ENCODE data around the gene ZNF358.
A peak's percentile ranks its signal among the peaks of the same experiment; 100 is the strongest.

Gene ZNF358

GRCh38 chr19:7504684-7505083 is 11.2 kb upstream of the ZNF358 start:
- no peak for TF ChIP-seq POLR2A (IDR thresholded peaks at IDR 0.05; ENCODE audit: low read depth, low read length)
- FAIRE-seq (no peak), DNase-seq (ENCODE audit: insufficient read length, low spot score) (no peak)

- FAIRE-seq: no peak
- no peak for TF ChIP-seq POLR2A (IDR thresholded peaks at IDR 0.05; ENCODE audit: low read depth, low read length)
- no peak for DNase-seq (ENCODE audit: insufficient read length, low spot score)
These were observed 10.6 kb upstream of the ZNF358 start for GRCh38 chr19:7505288-7505681.

GRCh38 chr19:7505682-7506384 is 10.1 kb upstream of the ZNF358 start:
- TF ChIP-seq POLR2A (IDR thresholded peaks at IDR 0.05; ENCODE audit: low read depth, low read length): no peak
- DNase-seq (ENCODE audit: insufficient read length, low spot score): peak; percentile 84
- FAIRE-seq: no peak

GRCh38 chr19:7506385-7507328 is 9.2 kb upstream of the ZNF358 start:
- DNase-seq (ENCODE audit: insufficient read length, low spot score) (peak; percentile 90), FAIRE-seq (peak; percentile 89)
- no peak for TF ChIP-seq POLR2A (IDR thresholded peaks at IDR 0.05; ENCODE audit: low read depth, low read length)

GRCh38 chr19:7507884-7508283 is 8.0 kb upstream of the ZNF358 start:
- DNase-seq (ENCODE audit: insufficient read length, low spot score) (peak; percentile 96), FAIRE-seq (peak; percentile 92)
- TF ChIP-seq POLR2A (IDR thresholded peaks at IDR 0.05; ENCODE audit: low read depth, low read length): no peak; the same call in 1 of the 2 replicates

- DNase-seq (ENCODE audit: insufficient read length, low spot score): no peak
- no peak for TF ChIP-seq POLR2A (IDR thresholded peaks at IDR 0.05; ENCODE audit: low read depth, low read length)
- FAIRE-seq: no peak
These were observed 6.3 kb upstream of the ZNF358 start for GRCh38 chr19:7509625-7510024.

GRCh38 chr19:7512400-7512851 is 3.5 kb upstream of the ZNF358 start:
- DNase-seq (ENCODE audit: insufficient read length, low spot score) (no peak), FAIRE-seq (no peak)
- no peak for TF ChIP-seq POLR2A (IDR thresholded peaks at IDR 0.05; ENCODE audit: low read depth, low read length)

- FAIRE-seq (no peak), DNase-seq (ENCODE audit: insufficient read length, low spot score) (no peak)
- no peak for TF ChIP-seq POLR2A (IDR thresholded peaks at IDR 0.05; ENCODE audit: low read depth, low read length)
These were observed 1.9 kb upstream of the ZNF358 start for GRCh38 chr19:7513809-7514642.

- no peak for TF ChIP-seq POLR2A (IDR thresholded peaks at IDR 0.05; ENCODE audit: low read depth, low read length)
- DNase-seq (ENCODE audit: insufficient read length, low spot score) (no peak), FAIRE-seq (no peak)
These were observed 726 bp upstream of the ZNF358 start for GRCh38 chr19:7515110-7515644.

- no peak for TF ChIP-seq POLR2A (IDR thresholded peaks at IDR 0.05; ENCODE audit: low read depth, low read length)
- DNase-seq (ENCODE audit: insufficient read length, low spot score): no peak
- no peak for FAIRE-seq
These were observed 430 bp downstream of the ZNF358 start for GRCh38 chr19:7516333-7516732.

- DNase-seq (ENCODE audit: insufficient read length, low spot score) (no peak), FAIRE-seq (no peak)
- TF ChIP-seq POLR2A (IDR thresholded peaks at IDR 0.05; ENCODE audit: low read depth, low read length): no peak
These were observed 975 bp downstream of the ZNF358 start for GRCh38 chr19:7516878-7517277.

GRCh38 chr19:7519361-7520130 is 3.6 kb downstream of the ZNF358 start:
- FAIRE-seq: no peak
- TF ChIP-seq POLR2A (IDR thresholded peaks at IDR 0.05; ENCODE audit: low read depth, low read length): no peak
- DNase-seq (ENCODE audit: insufficient read length, low spot score): no peak

Measured in H54 (cell line).